GM23338 (cell line): ENCODE data around the gene SNX14.

Source experiments
- CREB1 ChIP-seq: fragments of 250-450 bp; sonication (Bioruptor Pico); IDR thresholded peaks from 2 replicates; pipeline ENCODE4 v1.5.0; 2020; ENCODE audit warnings: low read depth, mild to moderate bottlenecking, moderate library complexity
- CTCF ChIP-seq, 2 experiments: fragments of 200-600 bp in 1 of 2; sonication (generic) in 1 of 2; conservative IDR thresholded peaks; 2 replicates each; pipeline versions ENCODE4 v1.5.1 to v1.6.1; 2016 to 2017; ENCODE audit warnings: antibody characterized with exemption in 2 of 2, low read depth in 2 of 2, mild to moderate bottlenecking in 2 of 2, moderate library complexity in 1 of 2
- EZH2 ChIP-seq: fragments of 200-600 bp; sonication (generic); IDR thresholded peaks from one replicate; pipeline ENCODE4 v1.8.0; 2017; ENCODE audit warnings: antibody characterized with exemption, mild to moderate bottlenecking, low read depth; ENCODE audit not compliant: unreplicated experiment
- EZH2phosphoT487 ChIP-seq: fragments of 200-600 bp; sonication (generic); IDR thresholded peaks from one replicate; pipeline ENCODE4 v1.8.1; 2018; ENCODE audit warnings: antibody characterized with exemption; ENCODE audit not compliant: unreplicated experiment
- JUNB ChIP-seq: IDR thresholded peaks from one replicate; pipeline ENCODE4 v1.6.1; 2016; ENCODE audit warnings: antibody characterized with exemption; ENCODE audit not compliant: unreplicated experiment
- NANOG ChIP-seq: IDR thresholded peaks from 2 replicates; pipeline ENCODE4 v1.6.1; 2016; ENCODE audit warnings: antibody characterized with exemption, borderline replicate concordance
- POLR2AphosphoS5 ChIP-seq: IDR thresholded peaks from 2 replicates; pipeline ENCODE4 v1.6.1; 2016; ENCODE audit warnings: antibody characterized with exemption, low read depth
- TF ChIP-seq, protein P1 (sequence below): IDR thresholded peaks from one replicate; pipeline ENCODE4 v1.6.1; 2018; ENCODE audit warnings: antibody characterized with exemption; ENCODE audit not compliant: unreplicated experiment
- TF ChIP-seq, protein P2 (sequence below): IDR thresholded peaks from 2 replicates; pipeline ENCODE4 v1.6.1; 2016; ENCODE audit warnings: antibody characterized with exemption

GRCh38 chr6:85637579-85637978 is 43.9 kb upstream of the SNX14 start:
- no peak for TF ChIP-seq CTCF (conservative IDR thresholded peaks at IDR 0.05; ENCODE audit: low read depth in 2 of 2)
- TF ChIP-seq, protein P1, sequence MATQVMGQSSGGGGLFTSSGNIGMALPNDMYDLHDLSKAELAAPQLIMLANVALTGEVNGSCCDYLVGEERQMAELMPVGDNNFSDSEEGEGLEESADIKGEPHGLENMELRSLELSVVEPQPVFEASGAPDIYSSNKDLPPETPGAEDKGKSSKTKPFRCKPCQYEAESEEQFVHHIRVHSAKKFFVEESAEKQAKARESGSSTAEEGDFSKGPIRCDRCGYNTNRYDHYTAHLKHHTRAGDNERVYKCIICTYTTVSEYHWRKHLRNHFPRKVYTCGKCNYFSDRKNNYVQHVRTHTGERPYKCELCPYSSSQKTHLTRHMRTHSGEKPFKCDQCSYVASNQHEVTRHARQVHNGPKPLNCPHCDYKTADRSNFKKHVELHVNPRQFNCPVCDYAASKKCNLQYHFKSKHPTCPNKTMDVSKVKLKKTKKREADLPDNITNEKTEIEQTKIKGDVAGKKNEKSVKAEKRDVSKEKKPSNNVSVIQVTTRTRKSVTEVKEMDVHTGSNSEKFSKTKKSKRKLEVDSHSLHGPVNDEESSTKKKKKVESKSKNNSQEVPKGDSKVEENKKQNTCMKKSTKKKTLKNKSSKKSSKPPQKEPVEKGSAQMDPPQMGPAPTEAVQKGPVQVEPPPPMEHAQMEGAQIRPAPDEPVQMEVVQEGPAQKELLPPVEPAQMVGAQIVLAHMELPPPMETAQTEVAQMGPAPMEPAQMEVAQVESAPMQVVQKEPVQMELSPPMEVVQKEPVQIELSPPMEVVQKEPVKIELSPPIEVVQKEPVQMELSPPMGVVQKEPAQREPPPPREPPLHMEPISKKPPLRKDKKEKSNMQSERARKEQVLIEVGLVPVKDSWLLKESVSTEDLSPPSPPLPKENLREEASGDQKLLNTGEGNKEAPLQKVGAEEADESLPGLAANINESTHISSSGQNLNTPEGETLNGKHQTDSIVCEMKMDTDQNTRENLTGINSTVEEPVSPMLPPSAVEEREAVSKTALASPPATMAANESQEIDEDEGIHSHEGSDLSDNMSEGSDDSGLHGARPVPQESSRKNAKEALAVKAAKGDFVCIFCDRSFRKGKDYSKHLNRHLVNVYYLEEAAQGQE = no peak
- TF ChIP-seq POLR2AphosphoS5 = no peak
- TF ChIP-seq CREB1 (CRISPR knock-in tag) = no peak
- no peak for TF ChIP-seq EZH2phosphoT487
- TF ChIP-seq EZH2 = no peak
- TF ChIP-seq JUNB = no peak
- TF ChIP-seq NANOG = no peak
- TF ChIP-seq, protein P2, sequence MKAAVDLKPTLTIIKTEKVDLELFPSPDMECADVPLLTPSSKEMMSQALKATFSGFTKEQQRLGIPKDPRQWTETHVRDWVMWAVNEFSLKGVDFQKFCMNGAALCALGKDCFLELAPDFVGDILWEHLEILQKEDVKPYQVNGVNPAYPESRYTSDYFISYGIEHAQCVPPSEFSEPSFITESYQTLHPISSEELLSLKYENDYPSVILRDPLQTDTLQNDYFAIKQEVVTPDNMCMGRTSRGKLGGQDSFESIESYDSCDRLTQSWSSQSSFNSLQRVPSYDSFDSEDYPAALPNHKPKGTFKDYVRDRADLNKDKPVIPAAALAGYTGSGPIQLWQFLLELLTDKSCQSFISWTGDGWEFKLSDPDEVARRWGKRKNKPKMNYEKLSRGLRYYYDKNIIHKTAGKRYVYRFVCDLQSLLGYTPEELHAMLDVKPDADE = no peak
